D721Med (cell line): ENCODE measurements around the gene UQCR11.

Experiments
- DNase-seq: peaks from one replicate; pipeline ENCODE4 v3.0.0; 2011; ENCODE audit warnings: low spot score; ENCODE audit not compliant: insufficient read length
- FAIRE-seq: peaks from 2 replicates; lab custom pipeline; 2011; peaks lifted over from hg19 to GRCh38; lab: Jason Lieb, UNC
- TF ChIP-seq, protein P1 (sequence below): IDR thresholded peaks from 2 replicates; pipeline ENCODE4 v1.5.1; 2012; ENCODE audit warnings: mild to moderate bottlenecking, control low read depth; ENCODE audit not compliant: insufficient read depth; ENCODE audit errors: missing control alignments

UQCR11 gene

DNA sequence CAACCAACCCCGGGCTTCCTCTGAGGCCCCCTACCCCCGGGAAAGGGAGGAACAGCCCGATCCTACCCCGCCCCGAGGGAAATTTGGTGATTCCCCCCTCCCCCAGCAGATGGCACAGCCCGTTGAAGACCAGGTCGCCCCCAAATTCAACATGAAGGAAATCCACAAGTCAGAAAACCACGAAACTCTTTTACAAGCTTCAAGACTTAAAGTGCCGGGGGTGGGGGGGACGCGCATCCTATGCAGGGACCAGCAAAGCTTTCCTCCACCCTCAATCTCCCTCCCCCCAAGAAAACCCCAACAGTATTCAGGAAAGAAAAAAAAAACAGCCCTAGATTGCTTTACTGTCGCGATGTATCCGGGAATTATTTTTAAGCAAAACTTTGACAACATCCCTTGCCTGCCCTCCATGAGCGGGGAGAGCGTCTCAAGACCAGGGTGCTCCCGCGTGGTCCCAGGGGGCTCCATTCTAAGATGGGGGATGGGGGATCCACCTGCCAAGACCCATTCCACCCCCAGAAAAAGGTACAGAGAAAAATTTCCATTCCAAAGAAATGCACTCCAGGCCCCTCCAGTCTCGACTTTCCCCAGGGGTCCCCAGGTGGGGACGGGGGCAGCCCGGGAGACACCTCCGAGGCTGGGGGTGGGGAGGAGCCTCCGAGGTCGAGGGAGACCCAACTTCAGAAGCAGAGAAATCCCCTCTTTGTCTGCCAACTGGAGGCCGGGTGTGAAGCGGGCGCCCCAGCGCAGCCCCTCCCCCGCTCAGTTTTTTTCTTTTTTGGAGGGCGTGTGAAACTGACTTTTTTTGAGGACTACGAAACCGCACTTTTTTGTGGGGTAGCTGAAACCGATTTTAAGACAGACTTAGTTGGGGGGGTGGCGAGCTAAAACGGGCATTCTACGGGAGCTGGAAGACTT lies 45.6 kb upstream of the UQCR11 start:
- DNase-seq (no peak), FAIRE-seq (no peak)
- TF ChIP-seq, protein P1, sequence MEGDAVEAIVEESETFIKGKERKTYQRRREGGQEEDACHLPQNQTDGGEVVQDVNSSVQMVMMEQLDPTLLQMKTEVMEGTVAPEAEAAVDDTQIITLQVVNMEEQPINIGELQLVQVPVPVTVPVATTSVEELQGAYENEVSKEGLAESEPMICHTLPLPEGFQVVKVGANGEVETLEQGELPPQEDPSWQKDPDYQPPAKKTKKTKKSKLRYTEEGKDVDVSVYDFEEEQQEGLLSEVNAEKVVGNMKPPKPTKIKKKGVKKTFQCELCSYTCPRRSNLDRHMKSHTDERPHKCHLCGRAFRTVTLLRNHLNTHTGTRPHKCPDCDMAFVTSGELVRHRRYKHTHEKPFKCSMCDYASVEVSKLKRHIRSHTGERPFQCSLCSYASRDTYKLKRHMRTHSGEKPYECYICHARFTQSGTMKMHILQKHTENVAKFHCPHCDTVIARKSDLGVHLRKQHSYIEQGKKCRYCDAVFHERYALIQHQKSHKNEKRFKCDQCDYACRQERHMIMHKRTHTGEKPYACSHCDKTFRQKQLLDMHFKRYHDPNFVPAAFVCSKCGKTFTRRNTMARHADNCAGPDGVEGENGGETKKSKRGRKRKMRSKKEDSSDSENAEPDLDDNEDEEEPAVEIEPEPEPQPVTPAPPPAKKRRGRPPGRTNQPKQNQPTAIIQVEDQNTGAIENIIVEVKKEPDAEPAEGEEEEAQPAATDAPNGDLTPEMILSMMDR, result no peak

DNA sequence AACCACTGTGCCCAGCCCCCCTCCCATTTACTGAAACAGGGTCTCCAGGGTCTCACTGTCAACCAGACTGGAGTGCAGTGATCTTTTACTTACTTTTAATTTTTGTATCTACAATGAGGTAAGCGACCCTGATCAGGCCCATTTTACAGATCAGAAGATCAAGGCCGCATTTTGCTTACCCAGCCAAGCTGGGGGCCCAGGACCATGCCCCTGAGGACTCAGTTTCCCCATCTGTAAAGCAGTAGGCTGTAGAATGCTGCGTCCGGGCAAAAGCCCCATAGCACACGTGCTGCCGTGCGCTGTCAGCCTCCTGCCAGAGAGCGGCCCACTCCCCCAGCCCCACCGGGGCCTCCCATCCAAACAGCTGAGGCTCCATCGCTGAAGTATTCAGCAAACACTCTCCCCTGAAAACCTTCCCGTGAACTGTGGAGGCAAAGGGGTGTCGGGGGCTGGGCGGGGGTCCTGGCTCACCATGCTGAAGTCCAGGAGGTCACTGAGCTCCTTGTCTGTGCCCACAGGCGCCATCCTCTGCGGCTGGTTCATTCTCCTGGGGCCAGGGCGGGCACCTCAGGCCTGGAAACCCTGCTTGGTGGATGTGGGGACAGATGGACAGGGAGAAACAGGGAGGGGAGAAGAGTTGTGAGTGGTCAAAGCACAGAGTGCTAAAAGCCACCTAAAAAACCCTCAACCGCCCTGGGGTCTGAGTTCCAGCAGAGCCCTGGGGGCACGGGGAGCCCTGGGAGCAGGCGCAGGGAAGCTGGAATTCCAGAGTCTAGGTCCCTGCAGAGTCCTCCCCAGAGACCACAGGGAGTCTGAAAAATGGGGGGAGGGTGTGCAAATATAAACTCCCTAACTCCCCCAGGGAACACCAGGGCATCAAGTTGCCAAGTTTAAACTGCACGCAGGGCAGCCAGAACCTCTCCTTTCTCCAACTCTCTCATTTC lies 44.7 kb upstream of the UQCR11 start:
- TF ChIP-seq, protein P1, result no peak
- FAIRE-seq (no peak), DNase-seq (no peak)

GRCh38 chr19:1648920-1649541 lies 43.8 kb upstream of the UQCR11 start:
- no peak for DNase-seq
- TF ChIP-seq, protein P1, result no peak
- FAIRE-seq, result no peak

GRCh38 chr19:1648459-1648849 lies 43.2 kb upstream of the UQCR11 start:
- TF ChIP-seq, protein P1, result no peak
- DNase-seq, result no peak
- no peak for FAIRE-seq

DNA sequence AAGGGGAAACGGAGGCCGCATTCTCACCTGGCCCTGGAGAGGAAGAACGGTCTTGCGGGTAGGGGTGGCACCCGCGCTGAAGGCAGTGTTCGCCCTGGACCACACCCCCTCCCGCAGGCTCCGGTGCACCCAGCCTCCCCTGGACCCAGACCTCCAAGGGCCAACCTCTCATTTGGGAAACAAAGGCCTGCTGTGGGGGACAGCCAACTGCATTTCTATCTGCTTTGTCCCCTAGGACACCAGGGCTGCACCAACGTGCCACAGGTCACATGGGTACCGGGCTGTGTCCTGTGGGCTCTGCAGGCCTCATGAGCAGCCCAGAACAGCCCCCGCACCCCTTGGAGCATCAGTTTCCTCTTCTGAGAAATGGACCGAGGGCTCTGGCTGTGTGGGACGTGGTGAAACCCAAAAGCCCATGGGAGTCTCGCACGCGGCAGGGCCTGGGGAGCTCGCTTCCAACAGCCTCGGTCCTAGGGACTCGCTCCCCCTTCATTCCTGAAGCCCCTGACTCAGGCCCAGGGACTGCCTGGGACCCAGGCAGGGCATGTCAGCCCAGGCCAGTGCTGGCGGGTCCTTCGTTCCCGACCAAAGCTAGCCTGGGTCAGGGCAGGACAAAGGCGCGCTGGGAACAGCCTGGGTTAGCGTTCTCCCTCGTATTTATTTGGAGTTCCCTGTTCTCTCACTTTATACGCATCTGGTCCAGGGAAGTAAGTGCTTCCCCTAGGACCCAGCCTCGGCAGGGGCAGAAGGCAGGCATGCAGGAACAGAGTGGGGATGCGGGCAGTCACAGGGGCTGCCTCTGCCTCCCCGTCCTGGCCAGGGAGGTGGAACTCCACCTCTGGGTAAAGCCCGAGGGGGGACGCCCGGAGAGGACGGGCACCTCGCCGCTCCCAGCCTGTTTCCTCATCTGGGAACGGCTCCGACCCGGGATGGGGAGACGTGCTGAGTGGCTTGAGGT lies 42.5 kb upstream of the UQCR11 start:
- DNase-seq (no peak), FAIRE-seq (no peak)
- TF ChIP-seq, protein P1, result no peak
